ENCODE results near the gene ABCA2.

ABCA2 gene

DNA sequence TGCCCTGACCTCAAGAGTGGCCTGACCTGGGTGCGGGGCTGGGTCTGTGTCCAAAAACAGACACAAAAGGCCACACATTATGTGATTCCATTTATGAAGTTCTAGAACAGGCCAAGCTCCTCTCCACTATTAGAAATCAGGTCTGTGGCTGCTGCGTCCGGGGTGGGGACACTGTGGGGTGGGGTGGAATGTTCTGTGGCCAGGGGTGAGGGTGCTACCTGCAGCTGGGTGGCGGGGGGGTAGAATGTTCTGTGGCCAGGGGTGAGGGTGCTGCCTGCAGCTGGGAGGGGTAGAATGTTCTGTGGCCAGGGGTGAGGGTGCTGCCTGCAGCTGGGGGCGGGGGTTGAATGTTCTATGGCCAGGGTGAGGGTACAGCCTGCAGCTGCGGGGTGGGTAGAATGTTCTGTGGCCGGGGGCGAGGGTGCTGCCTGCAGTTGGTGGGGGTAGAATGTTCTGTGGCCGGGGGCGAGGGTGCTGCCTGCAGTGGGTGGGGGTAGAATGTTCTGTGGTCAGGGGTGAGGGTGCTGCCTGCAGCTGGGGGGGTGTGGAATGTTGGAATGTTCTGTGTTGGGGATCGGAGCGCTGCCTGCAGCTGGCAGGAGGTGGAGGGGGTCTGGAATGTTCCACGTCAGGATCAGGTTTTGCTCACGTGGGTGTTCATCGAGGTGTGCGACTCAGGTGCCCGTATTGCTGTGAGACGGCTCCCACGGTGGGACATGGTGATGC, 67.7 kb downstream of the ABCA2 start:
- peak; percentile 53 for DNase-seq

GRCh38 chr9:136958898-136959850, 68.9 kb downstream of the ABCA2 start:
- DNase-seq, result no peak

DNA sequence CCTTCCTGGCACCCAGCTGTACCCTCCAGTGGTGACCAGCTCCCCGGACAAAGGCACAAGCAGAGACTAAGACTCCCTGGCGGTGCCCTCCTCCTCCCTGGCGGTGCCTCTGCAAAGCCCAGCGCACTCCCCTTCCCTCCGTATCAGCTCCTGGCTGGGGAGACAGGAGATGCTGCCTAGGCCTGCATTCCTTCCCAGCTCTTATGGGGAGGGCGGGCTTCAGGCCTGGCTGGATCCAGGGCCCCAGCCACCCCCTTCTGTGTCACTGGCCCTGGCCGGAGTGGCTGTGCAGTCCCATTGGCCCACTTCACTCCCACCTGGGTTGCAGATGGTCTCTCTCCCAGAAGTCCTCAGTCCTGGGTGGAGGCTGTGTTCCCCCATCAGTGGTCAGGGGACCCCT, 69.6 kb downstream of the ABCA2 start:
- no peak for DNase-seq

- no peak for DNase-seq
Observed at GRCh38 chr9:136957901-136958300, 70.1 kb downstream of the ABCA2 start.

- no peak for DNase-seq
Observed at GRCh38 chr9:136957461-136957860, 70.6 kb downstream of the ABCA2 start.

Measured in CD4-positive, alpha-beta T cell treated with Interleukin-12 subunit alpha and Interleukin-12 subunit beta, for 1 hour (primary cell).